ENCODE measurements around the gene DCLK2. TPM values are rescaled to one million over a fixed set of nuclear protein-coding genes. Genes with fewer than 3 reads are reported as not detected.

Gene DCLK2
- total RNA-seq, 1 experiment from 2014 or later, result 2.7 TPM

GRCh38 chr4:150140774-150141400 lies 62.6 kb downstream of the DCLK2 start:
- no TSS peak for BruUV-seq (replicated peaks)
- no peak overlapping the region for H3K27ac ChIP-seq (ENCODE audit: low read depth, low read length)
- ChIA-PET POLR2A (no interaction called here), RAD21 (ENCODE audit: low non-redundant PET in 1 of 2, low total read pairs in 2 of 2, uncharacterized antibody in 2 of 2, unreplicated experiment in 2 of 2) (no interaction called here), CTCF (no interaction called here)
- DNase-seq (ENCODE audit: low read depth, low spot score) (no peak), ATAC-seq (peak; percentile 20; the same call in 1 of the 2 replicates)
- no peaks in the 10 kb centered on the region for H3K27me3 ChIP-seq (ENCODE audit: insufficient read depth, low read length)
- H3K9me3 ChIP-seq (ENCODE audit: control insufficient read depth in 1 of 2, insufficient read depth in 1 of 2, low read depth in 1 of 2, low read length in 2 of 2), result no peaks in the 10 kb centered on the region
- H3K9me2 ChIP-seq (ENCODE audit: insufficient read depth), result no peaks in the 10 kb centered on the region
- H3K9ac ChIP-seq (ENCODE audit: low read length), result no peak overlapping the region
- H3K4me2 ChIP-seq (ENCODE audit: low read length), result peak overlapping the region; percentile 43
- no peaks in the 10 kb centered on the region for H3K79me2 ChIP-seq (ENCODE audit: insufficient read depth, low read length)
- peak overlapping the region in 1 of 2 experiments; percentile 8; a peak in 1 of 4 replicates for H3K4me3 ChIP-seq (replicated peaks in 1 of 2; ENCODE audit: low read depth in 1 of 2, low read length in 2 of 2)
- H4K20me1 ChIP-seq (ENCODE audit: insufficient read depth), result no peaks in the 10 kb centered on the region
- peaks cover 0 to 15% of the 10 kb centered on the region in 2 experiments; a peak in 3 of 4 replicates for H3K4me1 ChIP-seq (ENCODE audit: control insufficient read depth in 1 of 2, insufficient read depth in 2 of 2, low read length in 2 of 2)
- no peaks in the 10 kb centered on the region for H3K36me3 ChIP-seq (ENCODE audit: control insufficient read depth in 1 of 2, insufficient read depth in 2 of 2, low read length in 2 of 2)
- H2AFZ ChIP-seq (ENCODE audit: low read depth, low read length, poor library complexity, severe bottlenecking), result no peak overlapping the region
- intact Hi-C loops (cut with micrococcal nuclease), result no loop called here
- TF ChIP-seq SP1 (IDR thresholded peaks at IDR 0.05; ENCODE audit: low read depth) (peak; percentile 22; the same call in 1 of the 2 replicates), ZFX (IDR thresholded peaks at IDR 0.05) (no peak), POLR2AphosphoS5 (IDR thresholded peaks at IDR 0.05; ENCODE audit: low read depth, low read length) (no peak), TCF7L2 (IDR thresholded peaks at IDR 0.05; ENCODE audit: borderline replicate concordance, extremely low read depth, insufficient read depth, insufficient read length) (no peak), JUND (IDR thresholded peaks at IDR 0.05) (peak; percentile 46), FOSL1 (IDR thresholded peaks at IDR 0.05; ENCODE audit: low read depth) (peak; percentile 79), SIN3A (IDR thresholded peaks at IDR 0.05; ENCODE audit: low read depth) (no peak)
- TF ChIP-seq, protein P1, sequence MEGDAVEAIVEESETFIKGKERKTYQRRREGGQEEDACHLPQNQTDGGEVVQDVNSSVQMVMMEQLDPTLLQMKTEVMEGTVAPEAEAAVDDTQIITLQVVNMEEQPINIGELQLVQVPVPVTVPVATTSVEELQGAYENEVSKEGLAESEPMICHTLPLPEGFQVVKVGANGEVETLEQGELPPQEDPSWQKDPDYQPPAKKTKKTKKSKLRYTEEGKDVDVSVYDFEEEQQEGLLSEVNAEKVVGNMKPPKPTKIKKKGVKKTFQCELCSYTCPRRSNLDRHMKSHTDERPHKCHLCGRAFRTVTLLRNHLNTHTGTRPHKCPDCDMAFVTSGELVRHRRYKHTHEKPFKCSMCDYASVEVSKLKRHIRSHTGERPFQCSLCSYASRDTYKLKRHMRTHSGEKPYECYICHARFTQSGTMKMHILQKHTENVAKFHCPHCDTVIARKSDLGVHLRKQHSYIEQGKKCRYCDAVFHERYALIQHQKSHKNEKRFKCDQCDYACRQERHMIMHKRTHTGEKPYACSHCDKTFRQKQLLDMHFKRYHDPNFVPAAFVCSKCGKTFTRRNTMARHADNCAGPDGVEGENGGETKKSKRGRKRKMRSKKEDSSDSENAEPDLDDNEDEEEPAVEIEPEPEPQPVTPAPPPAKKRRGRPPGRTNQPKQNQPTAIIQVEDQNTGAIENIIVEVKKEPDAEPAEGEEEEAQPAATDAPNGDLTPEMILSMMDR (IDR thresholded peaks at IDR 0.05 in 2 of 3, conservative IDR thresholded peaks at IDR 0.05 in 1 of 3; ENCODE audit: borderline replicate concordance in 1 of 3, insufficient read depth in 1 of 3, low read depth in 2 of 3, low read length in 2 of 3), result no peak

Measured in HCT116 (cell line).